Prostate gland (tissue), 2 donors: ENCODE results near the gene NAT14. TPM values are rescaled to one million over a fixed set of nuclear protein-coding genes. Genes with fewer than 3 reads are reported as not detected.

ENCODE experiments used
- DNase-seq: peaks from one replicate; pipeline ENCODE4 v3.0.0-alpha.2; 2019; ENCODE audit warnings: low spot score
- H3K27ac ChIP-seq, 2 donors: fragments of 200-600 bp; sonication (generic); 2 replicates each; pipeline ENCODE4 v1.5.1; 2017 to 2019
- H3K27me3 ChIP-seq: fragments of 200-600 bp; sonication (generic); replicated peaks from 2 replicates; pipeline ENCODE4 v1.5.1; 2019; ENCODE audit not compliant: insufficient read depth
- H3K36me3 ChIP-seq, 2 donors: fragments of 200-600 bp; sonication (generic); 1 replicate in 1 of 2; 2 replicates in 1 of 2; pipeline versions ENCODE4 v1.5.1 to v1.8.1; 2017 to 2019
- H3K4me1 ChIP-seq: fragments of 200-600 bp; sonication (generic); replicated peaks from 2 replicates; pipeline ENCODE4 v1.5.1; 2019
- H3K4me3 ChIP-seq, 2 donors: fragments of 200-600 bp; sonication (generic); 2 replicates each; pipeline ENCODE4 v1.5.1; 2017 to 2019
- H3K9me3 ChIP-seq: fragments of 200-600 bp; sonication (generic); 2 replicates; pipeline ENCODE4 v1.5.1; 2017
- POLR2A ChIP-seq: fragments of 450-650 bp; IDR thresholded peaks from one replicate; pipeline ENCODE4 v1.6.1; 2016; ENCODE audit warnings: antibody characterized with exemption, mild to moderate bottlenecking
- POLR2AphosphoS5 ChIP-seq: sonication (generic); formaldehyde crosslinking; IDR thresholded peaks from one replicate; pipeline ENCODE4 v1.6.1; 2017; ENCODE audit warnings: antibody characterized with exemption
- WGBS: methylation state at CpG from one replicate; pipeline ENCODE4 v1.1.5; 2018; 5-methylcytosine and 5-hydroxymethylcytosine counted together
- intact Hi-C: fragments of 100-400 bp; cut with DNase I; formaldehyde crosslinking; loops from one replicate; pipeline ENCODE4 v1.14.2; 2022
- total RNA-seq, 2 donors: library from RNA; depleted of rRNA; stranded (reverse); fragments of >200 nt; gene quantifications; one replicate each; pipeline ENCODE4 v1.1.0, GENCODE V29; 2016
- TF ChIP-seq, protein P1 (sequence below), 4 experiments: fragments of 200-600 bp in 2 of 4; fragments of 450-650 bp in 2 of 4; sonication (generic) in 2 of 4; IDR thresholded peaks; 1 replicate in 3 of 4; 2 replicates in 1 of 4; pipeline ENCODE4 v1.5.1; 2016 to 2019; ENCODE audit warnings: antibody characterized with exemption in 4 of 4, mild to moderate bottlenecking in 2 of 4, moderate library complexity in 2 of 4

NAT14 gene
- total RNA-seq, 2 donors from 2014 or later, result 10.8 to 19.8 TPM

DNA sequence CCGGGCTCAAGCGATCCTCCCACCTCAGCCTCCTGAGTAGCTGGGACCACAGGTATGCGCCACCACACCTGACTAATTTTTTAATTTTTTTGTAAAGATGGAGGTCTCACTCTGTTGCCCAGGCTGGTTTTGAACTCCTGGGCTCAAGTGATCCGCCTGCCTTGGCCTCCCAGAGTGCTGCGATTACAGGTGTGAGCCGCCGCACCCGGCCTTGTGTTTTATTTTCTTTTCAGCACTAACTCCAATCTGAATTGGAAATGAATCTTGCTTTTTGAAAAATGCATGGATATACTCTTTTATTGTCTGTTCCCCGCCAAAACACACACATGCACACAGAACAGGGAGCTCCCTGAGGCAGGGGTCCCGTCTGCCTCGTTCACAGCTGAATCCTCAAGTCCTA is 22.3 kb upstream of the NAT14 start:
- Histone ChIP-seq H3K4me3 (no peak overlapping the region), H3K27ac (no peak overlapping the region), H3K4me1 (no peaks in the 10 kb centered on the region), H3K9me3 (no peaks in the 10 kb centered on the region), H3K36me3 (no peaks in the 10 kb centered on the region), H3K27me3 (no peaks in the 10 kb centered on the region)
- intact Hi-C loops, result no loop called here
- WGBS, result 77% methylated on average over 11 of the region's 11 CpGs
- DNase-seq, result no peak
- TF ChIP-seq, protein P1, sequence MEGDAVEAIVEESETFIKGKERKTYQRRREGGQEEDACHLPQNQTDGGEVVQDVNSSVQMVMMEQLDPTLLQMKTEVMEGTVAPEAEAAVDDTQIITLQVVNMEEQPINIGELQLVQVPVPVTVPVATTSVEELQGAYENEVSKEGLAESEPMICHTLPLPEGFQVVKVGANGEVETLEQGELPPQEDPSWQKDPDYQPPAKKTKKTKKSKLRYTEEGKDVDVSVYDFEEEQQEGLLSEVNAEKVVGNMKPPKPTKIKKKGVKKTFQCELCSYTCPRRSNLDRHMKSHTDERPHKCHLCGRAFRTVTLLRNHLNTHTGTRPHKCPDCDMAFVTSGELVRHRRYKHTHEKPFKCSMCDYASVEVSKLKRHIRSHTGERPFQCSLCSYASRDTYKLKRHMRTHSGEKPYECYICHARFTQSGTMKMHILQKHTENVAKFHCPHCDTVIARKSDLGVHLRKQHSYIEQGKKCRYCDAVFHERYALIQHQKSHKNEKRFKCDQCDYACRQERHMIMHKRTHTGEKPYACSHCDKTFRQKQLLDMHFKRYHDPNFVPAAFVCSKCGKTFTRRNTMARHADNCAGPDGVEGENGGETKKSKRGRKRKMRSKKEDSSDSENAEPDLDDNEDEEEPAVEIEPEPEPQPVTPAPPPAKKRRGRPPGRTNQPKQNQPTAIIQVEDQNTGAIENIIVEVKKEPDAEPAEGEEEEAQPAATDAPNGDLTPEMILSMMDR (IDR thresholded peaks at IDR 0.05), result no peak
- no peak for TF ChIP-seq POLR2A
- no peak for TF ChIP-seq POLR2AphosphoS5

DNA sequence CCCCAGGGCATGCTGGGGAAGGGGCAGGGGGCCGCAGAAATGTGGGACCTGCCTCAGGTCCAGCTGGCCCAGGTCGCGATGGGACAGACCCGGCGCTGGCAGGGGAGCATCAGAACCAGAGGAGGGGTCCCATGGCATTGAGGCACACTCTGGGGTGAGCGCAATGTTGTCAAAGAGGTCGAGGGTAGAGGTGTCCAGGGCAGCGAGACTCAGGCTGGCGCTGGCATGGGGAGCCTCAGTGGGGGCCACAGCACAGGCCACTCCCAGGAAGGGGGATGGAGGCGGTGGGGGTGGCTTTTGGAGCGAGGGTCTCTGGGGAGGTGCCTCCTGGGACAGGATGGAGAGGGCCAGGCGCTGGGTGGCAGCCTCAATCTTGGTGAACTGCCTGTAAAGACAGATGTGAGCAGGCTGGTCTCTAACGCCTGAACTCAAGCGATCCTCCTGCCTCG is 21.4 kb upstream of the NAT14 start:
- intact Hi-C loops, result no loop called here
- Histone ChIP-seq H3K9me3 (no peaks in the 10 kb centered on the region), H3K4me1 (no peaks in the 10 kb centered on the region), H3K4me3 (no peak overlapping the region), H3K36me3 (no peaks in the 10 kb centered on the region), H3K27ac (no peak overlapping the region), H3K27me3 (no peaks in the 10 kb centered on the region)
- TF ChIP-seq POLR2AphosphoS5, result no peak
- TF ChIP-seq POLR2A, result no peak
- TF ChIP-seq, protein P1 (IDR thresholded peaks at IDR 0.05), result no peak
- DNase-seq, result no peak
- 71% methylated on average over 15 of the region's 15 CpGs for WGBS

DNA sequence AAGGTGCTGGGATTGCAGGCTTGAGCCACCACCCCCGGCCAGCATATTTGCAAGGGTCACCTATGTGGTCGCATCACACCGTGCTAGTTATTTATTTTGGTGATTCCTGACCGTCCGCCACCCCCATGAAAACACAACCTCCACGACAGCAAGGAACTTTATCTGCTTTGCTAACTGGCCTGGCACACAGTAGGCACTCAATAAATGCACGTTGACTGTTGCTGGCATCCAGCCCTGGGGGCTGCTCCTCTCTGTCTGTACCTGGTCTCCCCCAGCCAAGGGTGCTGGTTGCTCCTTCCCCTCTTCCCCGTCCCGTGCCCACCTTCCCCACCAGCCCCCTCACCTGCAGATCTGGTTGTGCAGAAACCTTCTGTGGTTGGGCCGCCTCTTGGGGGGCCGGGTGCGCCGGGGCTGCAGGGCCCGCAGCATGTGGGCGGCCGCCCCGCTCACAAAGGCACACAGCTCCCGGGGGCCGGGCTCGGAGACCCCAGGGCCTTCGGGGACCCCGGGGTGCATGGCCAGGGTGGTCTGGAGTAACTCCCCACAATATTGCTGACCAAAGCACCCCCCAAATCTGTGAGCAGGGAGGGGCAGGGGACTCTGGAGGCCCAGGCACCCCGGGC is 20.8 kb upstream of the NAT14 start:
- no peak for TF ChIP-seq POLR2AphosphoS5
- TF ChIP-seq, protein P1 (IDR thresholded peaks at IDR 0.05), result no peak
- TF ChIP-seq POLR2A, result no peak
- WGBS, result 68% methylated on average over 23 of the region's 23 CpGs
- no peaks in the 10 kb centered on the region for H3K4me1 ChIP-seq
- no peak for DNase-seq
- no peak overlapping the region for H3K27ac ChIP-seq
- no peaks in the 10 kb centered on the region for H3K36me3 ChIP-seq
- H3K27me3 ChIP-seq, result no peaks in the 10 kb centered on the region
- intact Hi-C loops, result no loop called here
- no peaks in the 10 kb centered on the region for H3K9me3 ChIP-seq
- H3K4me3 ChIP-seq, result no peak overlapping the region

DNA sequence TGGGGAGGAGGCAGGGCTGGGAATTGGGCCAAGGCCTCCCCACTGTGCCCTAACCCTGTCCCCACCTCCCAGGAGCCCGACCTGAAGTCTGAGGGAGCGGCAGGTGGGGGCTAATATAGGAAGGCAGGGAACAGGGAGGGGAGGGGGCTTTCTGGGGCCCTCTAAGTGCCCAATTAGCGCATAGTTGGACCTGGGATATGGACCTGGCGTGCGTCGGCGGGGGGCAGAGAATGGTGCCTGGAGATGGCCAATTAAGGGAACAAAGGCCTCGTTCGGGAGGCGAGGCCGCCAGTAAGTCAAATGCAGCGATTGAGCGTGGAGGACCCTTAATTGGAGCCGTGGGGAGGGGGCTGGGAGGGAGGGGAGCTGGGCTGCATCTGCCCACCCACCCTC is 20.3 kb upstream of the NAT14 start, which contains the start of gene C19orf85:
C19orf85 (minus strand) TSS at position 90 of the 393 bp plus-strand sequence. CDS start 197 bp downstream, outside the sequence.
- intact Hi-C loops, result no loop called here
- TF ChIP-seq POLR2A, result no peak
- TF ChIP-seq, protein P1 (IDR thresholded peaks at IDR 0.05), result no peak
- TF ChIP-seq POLR2AphosphoS5, result no peak
- Histone ChIP-seq H3K4me1 (no peaks in the 10 kb centered on the region), H3K9me3 (no peaks in the 10 kb centered on the region), H3K27me3 (no peaks in the 10 kb centered on the region), H3K36me3 (no peaks in the 10 kb centered on the region), H3K4me3 (no peak within 1 kb of the TSS), H3K27ac (no peak within 1 kb of the TSS)
- DNase-seq, result no peak
- 65% methylated on average over 12 of the region's 14 CpGs for WGBS
